Stimulated activated naive CD8-positive, alpha-beta T cell treated with anti-CD3 and anti-CD28 coated beads, Interleukin-15, Interleukin-2, amounts not matched to agents 100 U/mL and 50 U/mL, for 24 hours (primary cell): ENCODE data around the gene CDKN1A.
"Not testable (repeated sequence)": the region's sequence is repeated elsewhere in the genome, so short reads cannot be mapped to it uniquely, and the experiment has no call there.

Source experiments
- ATAC-seq: fragments of 150-1000 bp; cut with Tn5 transposase; one replicate; pipeline ENCODE4 v1.10.0; 2021
- DNase-seq: peaks from one replicate; pipeline ENCODE4 v3.0.0; 2021

Gene CDKN1A

GRCh38 chr6:36721369-36722140 lies 43.0 kb downstream of the CDKN1A start:
- DNase-seq (no peak), ATAC-seq (no peak)

- DNase-seq = no peak
- ATAC-seq = no peak
Measured at GRCh38 chr6:36722365-36722764, 43.9 kb downstream of the CDKN1A start.

- DNase-seq (no peak), ATAC-seq (no peak)
Measured at GRCh38 chr6:36722879-36723278, 44.4 kb downstream of the CDKN1A start.

GRCh38 chr6:36723992-36724391 lies 45.5 kb downstream of the CDKN1A start:
- not testable (repeated sequence) for DNase-seq, ATAC-seq

- DNase-seq (peak; percentile 74), ATAC-seq (no peak)
Measured at GRCh38 chr6:36724514-36725390, 46.2 kb downstream of the CDKN1A start.

- ATAC-seq = no peak
- DNase-seq = no peak
Measured at GRCh38 chr6:36725581-36725980, 47.1 kb downstream of the CDKN1A start.

GRCh38 chr6:36727505-36728021 lies 49.0 kb downstream of the CDKN1A start:
- ATAC-seq (no peak), DNase-seq (no peak)

GRCh38 chr6:36728289-36729160 lies 50.0 kb downstream of the CDKN1A start:
- no peak for DNase-seq
- no peak for ATAC-seq

- ATAC-seq (no peak), DNase-seq (no peak)
Measured at GRCh38 chr6:36729161-36729524, 50.6 kb downstream of the CDKN1A start.

GRCh38 chr6:36730424-36731380 lies 52.2 kb downstream of the CDKN1A start:
- no peak for ATAC-seq
- DNase-seq = no peak

- DNase-seq = no peak
- ATAC-seq = no peak
Measured at GRCh38 chr6:36731622-36732310, 53.3 kb downstream of the CDKN1A start.

GRCh38 chr6:36733300-36733699 lies 54.8 kb downstream of the CDKN1A start:
- ATAC-seq (no peak), DNase-seq (no peak)

GRCh38 chr6:36734486-36735060 lies 56.1 kb downstream of the CDKN1A start:
- DNase-seq (no peak), ATAC-seq (no peak)

GRCh38 chr6:36735110-36736071 lies 56.9 kb downstream of the CDKN1A start:
- ATAC-seq (peak; percentile 75), DNase-seq (peak; percentile 34)
